Neutrophil (primary cell): ENCODE data around the gene BABAM2.

ENCODE experiments used
- H3K27ac ChIP-seq: fragments of 200-600 bp; sonication (generic); 2 replicates; pipeline ENCODE4 v1.5.1; 2016; ENCODE audit warnings: mild to moderate bottlenecking, moderate library complexity
- H3K27me3 ChIP-seq: fragments of 200-600 bp; sonication (generic); 2 replicates; pipeline ENCODE4 v1.6.0; 2016; ENCODE audit warnings: mild to moderate bottlenecking
- H3K36me3 ChIP-seq: fragments of 200-600 bp; sonication (generic); 2 replicates; pipeline ENCODE4 v1.5.1; 2017
- H3K4me1 ChIP-seq, 2 experiments: fragments of 200-600 bp in 1 of 2; sonication (generic) in 1 of 2; 1 replicate in 1 of 2; 2 replicates in 1 of 2; pipeline versions ENCODE4 v1.5.1 to v1.6.1; 2013 to 2016; ENCODE audit warnings: low read depth in 1 of 2, low read length in 1 of 2, mild to moderate bottlenecking in 1 of 2, moderate library complexity in 1 of 2; ENCODE audit not compliant: control insufficient read depth in 1 of 2, insufficient read depth in 1 of 2
- H3K4me3 ChIP-seq, 2 experiments: fragments of 200-600 bp in 1 of 2; sonication (generic) in 1 of 2; 1 replicate in 1 of 2; 2 replicates in 1 of 2; pipeline ENCODE4 v1.5.1; 2013 to 2016; ENCODE audit warnings: low read depth in 1 of 2, low read length in 1 of 2, mild to moderate bottlenecking in 1 of 2, moderate library complexity in 1 of 2
- H3K9me3 ChIP-seq: fragments of 200-600 bp; sonication (generic); 2 replicates; pipeline ENCODE4 v1.5.1; 2016
- TF ChIP-seq, protein P1 (sequence below): fragments of 200-600 bp; sonication (generic); IDR thresholded peaks from 2 replicates; pipeline ENCODE4 v1.5.1; 2016; ENCODE audit warnings: antibody characterized with exemption

BABAM2 gene

DNA sequence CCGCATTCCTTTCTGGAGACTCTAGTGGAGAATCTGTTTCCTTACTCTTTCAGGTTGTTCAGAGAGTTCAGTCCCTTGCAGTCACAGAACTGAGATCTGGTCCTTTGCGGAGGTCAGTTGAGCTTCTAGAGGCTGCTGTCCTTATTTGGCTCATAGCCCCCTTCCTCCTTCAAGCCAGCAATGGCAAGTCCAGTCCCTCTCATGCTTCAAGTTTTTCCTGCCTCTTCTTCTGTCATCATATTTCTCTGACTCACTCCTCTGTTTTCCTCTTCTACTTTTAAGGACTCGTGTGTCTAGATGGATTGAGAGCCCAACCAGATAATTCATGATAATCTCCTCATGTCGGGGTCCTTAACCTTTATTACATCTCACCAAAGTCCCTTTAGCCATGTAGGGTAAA lies 328.6 kb downstream of the BABAM2 start:
- peaks cover 7 to 9% of the 10 kb centered on the region in 2 experiments for H3K4me1 ChIP-seq
- H3K4me3 ChIP-seq = no peak overlapping the region
- H3K27me3 ChIP-seq = no peaks in the 10 kb centered on the region
- H3K36me3 ChIP-seq = no peaks in the 10 kb centered on the region
- TF ChIP-seq, protein P1, sequence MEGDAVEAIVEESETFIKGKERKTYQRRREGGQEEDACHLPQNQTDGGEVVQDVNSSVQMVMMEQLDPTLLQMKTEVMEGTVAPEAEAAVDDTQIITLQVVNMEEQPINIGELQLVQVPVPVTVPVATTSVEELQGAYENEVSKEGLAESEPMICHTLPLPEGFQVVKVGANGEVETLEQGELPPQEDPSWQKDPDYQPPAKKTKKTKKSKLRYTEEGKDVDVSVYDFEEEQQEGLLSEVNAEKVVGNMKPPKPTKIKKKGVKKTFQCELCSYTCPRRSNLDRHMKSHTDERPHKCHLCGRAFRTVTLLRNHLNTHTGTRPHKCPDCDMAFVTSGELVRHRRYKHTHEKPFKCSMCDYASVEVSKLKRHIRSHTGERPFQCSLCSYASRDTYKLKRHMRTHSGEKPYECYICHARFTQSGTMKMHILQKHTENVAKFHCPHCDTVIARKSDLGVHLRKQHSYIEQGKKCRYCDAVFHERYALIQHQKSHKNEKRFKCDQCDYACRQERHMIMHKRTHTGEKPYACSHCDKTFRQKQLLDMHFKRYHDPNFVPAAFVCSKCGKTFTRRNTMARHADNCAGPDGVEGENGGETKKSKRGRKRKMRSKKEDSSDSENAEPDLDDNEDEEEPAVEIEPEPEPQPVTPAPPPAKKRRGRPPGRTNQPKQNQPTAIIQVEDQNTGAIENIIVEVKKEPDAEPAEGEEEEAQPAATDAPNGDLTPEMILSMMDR = no peak
- no peak overlapping the region for H3K27ac ChIP-seq
- no peaks in the 10 kb centered on the region for H3K9me3 ChIP-seq

DNA sequence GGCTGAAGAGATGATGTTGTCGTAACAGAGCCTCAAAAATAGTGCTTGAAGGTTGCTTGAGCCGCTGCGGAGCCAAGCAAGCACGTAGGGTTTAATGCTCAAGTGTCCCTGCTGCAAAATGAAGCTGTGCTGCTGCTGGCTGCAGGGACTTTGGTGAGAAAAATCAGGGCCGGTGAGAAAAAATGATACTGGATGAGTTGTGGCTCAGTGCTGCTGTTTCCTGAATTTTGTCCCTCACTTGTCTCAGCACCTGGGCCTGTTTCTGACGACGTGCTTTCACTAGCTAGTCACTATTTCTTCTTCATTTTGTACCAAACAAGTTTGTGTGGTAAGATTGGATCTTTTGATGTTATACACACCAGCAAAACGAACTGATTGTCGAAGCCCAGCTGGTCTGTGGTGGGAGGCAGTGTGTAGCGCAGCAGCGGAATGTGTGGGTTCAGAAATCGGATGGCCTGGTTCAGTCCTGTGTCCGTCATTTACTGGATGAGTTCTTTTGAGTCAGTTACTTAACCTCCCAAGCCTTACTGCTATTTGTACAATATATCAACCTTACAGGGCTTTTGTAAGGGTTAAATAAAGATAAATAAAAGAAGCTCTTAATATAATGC lies 329.3 kb downstream of the BABAM2 start:
- TF ChIP-seq, protein P1 = no peak
- Histone ChIP-seq H3K4me3 (no peak overlapping the region), H3K9me3 (no peaks in the 10 kb centered on the region), H3K27me3 (no peaks in the 10 kb centered on the region), H3K36me3 (no peaks in the 10 kb centered on the region), H3K27ac (no peak overlapping the region), H3K4me1 (peaks cover 7 to 9% of the 10 kb centered on the region in 2 experiments)

DNA sequence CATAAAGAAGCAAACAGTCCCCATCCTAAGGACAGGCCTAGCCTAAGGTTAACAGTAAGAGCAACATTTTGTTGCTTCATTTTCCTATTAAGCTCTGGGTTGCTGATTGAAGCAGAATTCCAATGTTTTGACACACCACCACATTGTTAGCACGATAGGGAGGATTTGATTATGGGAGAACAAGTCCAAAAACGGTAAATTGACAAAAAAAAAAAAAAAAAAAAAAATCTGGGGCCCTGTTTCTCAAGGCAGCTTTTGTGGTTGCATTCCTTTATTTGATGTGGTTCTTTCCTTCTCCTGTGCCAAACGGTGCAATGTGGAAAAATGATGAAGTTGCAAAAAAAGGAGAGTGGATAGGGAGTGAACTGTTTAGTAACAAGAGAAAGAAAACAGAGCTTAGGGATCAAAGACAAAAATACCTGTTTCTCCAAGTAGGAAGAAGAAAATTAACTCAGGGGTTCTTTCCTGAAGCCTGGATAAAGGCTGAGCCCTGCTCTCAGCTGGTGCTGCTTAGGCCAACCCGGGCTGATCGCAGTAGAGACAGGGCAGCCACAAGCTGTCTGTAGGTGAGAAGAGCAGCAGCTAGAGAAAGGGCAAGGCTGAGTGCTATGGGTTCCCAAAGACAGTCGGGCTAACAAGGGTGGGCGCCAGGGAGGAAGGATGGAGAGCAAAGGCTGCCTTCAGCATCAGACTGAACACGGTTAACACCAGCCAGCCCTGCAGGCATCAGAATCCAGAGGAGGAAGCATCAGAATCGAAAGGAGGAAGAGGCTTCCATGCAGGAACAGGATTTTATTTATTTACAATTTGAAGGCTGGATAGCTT lies 334.3 kb downstream of the BABAM2 start:
- TF ChIP-seq, protein P1 = no peak
- no peak overlapping the region for H3K27ac ChIP-seq
- no peaks in the 10 kb centered on the region for H3K36me3 ChIP-seq
- H3K4me1 ChIP-seq = peaks cover 7 to 9% of the 10 kb centered on the region in 2 experiments
- no peak overlapping the region for H3K4me3 ChIP-seq
- no peaks in the 10 kb centered on the region for H3K27me3 ChIP-seq
- no peaks in the 10 kb centered on the region for H3K9me3 ChIP-seq

DNA sequence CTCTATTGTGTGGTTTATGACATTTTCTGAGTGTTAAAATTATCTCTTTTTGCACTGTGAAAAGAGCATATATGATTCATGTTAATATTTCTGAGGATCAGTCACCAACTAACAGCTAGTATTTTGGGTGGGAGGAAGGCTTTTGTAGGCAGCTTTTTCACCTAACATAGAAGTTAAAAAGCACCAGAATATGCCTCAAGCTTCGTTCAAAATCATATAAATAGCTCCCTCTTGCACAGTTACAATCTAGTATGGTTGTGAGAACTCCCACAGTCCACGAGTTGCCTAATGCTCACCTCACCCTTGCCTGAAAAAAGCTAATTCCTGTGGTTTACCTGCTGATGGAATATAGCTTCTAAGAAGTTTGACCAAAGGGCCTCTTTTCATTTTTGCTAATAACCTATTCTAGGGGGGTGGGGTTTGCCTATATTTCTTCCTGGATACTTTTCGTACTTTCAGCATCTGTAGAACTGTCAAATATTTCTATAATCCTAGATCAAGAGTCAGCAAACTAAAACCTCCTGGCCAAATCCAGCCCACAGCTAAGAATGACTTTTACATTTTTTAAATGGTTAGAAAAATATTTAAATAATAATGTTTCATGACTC lies 335.0 kb downstream of the BABAM2 start:
- Histone ChIP-seq H3K27ac (no peak overlapping the region), H3K27me3 (no peaks in the 10 kb centered on the region), H3K4me3 (no peak overlapping the region), H3K9me3 (no peaks in the 10 kb centered on the region), H3K4me1 (peaks cover 7 to 9% of the 10 kb centered on the region in 2 experiments), H3K36me3 (no peaks in the 10 kb centered on the region)
- TF ChIP-seq, protein P1 = no peak

DNA sequence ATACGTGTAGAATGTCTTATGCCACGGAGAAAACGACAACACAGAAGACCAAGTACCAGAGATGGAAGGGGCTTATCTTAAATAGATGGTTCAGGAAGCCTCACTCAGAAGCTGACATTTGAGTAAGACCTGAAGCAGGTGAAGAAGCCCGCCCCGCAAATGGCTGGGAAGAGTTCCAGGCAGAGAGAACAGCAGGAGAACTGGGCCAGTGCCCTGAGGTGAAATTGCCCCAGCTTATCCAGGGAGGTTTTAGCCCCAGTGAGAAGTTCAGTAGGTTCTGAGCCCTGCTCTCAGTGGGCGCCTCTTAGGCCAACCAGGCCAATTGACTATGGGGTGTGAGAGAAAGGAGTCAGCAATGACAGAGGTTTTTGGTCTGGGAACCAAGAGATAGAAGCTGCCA lies 336.0 kb downstream of the BABAM2 start:
- H3K27ac ChIP-seq = no peak overlapping the region
- no peaks in the 10 kb centered on the region for H3K36me3 ChIP-seq
- no peaks in the 10 kb centered on the region for H3K9me3 ChIP-seq
- peaks cover 7 to 9% of the 10 kb centered on the region in 2 experiments for H3K4me1 ChIP-seq
- no peaks in the 10 kb centered on the region for H3K27me3 ChIP-seq
- TF ChIP-seq, protein P1 = no peak
- no peak overlapping the region for H3K4me3 ChIP-seq
